B cell (primary cell): ENCODE data around the gene FAM227B.

ENCODE experiments used
- EZH2 ChIP-seq: IDR thresholded peaks from 2 replicates; pipeline ENCODE4 v1.6.1; 2012; ENCODE audit warnings: borderline replicate concordance, low read depth, mild to moderate bottlenecking, moderate library complexity, low read length; ENCODE audit not compliant: insufficient read depth, poor library complexity, severe bottlenecking
- TF ChIP-seq, protein P1 (sequence below): fragments of 200-600 bp; IDR thresholded peaks from one replicate; pipeline ENCODE4 v1.8.0; 2022; ENCODE audit warnings: antibody characterized with exemption, mild to moderate bottlenecking

DNA sequence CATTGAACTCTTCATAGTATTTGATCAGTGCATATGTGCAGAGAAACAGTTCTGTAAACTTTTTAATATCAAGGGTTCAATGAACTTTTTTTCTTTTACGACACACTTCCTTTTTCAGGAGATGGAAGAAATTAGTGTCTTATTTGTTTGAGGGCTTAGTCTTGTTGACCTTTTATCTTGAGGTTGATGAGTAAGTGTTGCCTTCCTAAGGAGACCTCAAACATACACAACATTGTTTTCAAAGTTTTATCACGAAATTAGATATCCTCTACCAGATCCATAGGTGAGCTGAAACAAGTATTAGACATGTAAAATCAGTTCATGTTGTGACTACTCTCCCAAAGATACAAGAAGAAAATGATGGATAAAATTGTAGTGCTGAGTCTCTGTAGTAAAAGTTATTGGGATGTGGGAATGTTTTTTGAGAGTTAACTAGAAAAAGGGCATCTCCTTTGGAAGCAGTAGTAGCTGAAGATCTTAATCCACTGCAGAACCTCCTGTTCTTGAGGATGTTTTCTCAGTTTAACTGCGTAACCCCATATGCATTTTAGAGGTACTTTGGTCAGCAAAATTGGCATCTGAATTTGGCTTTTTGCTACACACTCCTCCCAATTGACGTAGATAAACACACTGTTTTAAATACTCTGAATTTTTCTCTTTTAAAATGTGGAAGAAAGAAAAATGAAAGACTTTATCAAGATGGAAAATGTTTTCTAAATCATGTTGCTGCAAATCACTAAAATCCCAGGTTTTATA lies 333.8 kb downstream of the FAM227B start:
- TF ChIP-seq, protein P1, sequence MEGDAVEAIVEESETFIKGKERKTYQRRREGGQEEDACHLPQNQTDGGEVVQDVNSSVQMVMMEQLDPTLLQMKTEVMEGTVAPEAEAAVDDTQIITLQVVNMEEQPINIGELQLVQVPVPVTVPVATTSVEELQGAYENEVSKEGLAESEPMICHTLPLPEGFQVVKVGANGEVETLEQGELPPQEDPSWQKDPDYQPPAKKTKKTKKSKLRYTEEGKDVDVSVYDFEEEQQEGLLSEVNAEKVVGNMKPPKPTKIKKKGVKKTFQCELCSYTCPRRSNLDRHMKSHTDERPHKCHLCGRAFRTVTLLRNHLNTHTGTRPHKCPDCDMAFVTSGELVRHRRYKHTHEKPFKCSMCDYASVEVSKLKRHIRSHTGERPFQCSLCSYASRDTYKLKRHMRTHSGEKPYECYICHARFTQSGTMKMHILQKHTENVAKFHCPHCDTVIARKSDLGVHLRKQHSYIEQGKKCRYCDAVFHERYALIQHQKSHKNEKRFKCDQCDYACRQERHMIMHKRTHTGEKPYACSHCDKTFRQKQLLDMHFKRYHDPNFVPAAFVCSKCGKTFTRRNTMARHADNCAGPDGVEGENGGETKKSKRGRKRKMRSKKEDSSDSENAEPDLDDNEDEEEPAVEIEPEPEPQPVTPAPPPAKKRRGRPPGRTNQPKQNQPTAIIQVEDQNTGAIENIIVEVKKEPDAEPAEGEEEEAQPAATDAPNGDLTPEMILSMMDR = no peak
- TF ChIP-seq EZH2 = no peak
